Cardiac fibroblast (primary cell): ENCODE results near the gene SMAD7.

Source experiments
- DNase-seq, 2 donors: peaks; one replicate each; pipeline versions ENCODE4 v3.0.0 to v3.0.0-alpha.2; 2010; ENCODE audit warnings: low read depth in 2 of 2
- H3K4me3 ChIP-seq, 2 donors: replicated peaks in 1 of 2; 1 replicate in 1 of 2; 2 replicates in 1 of 2; pipeline ENCODE4 v1.5.1; 2011; ENCODE audit warnings: low read depth in 2 of 2, low read length in 2 of 2, mild to moderate bottlenecking in 2 of 2, moderate library complexity in 1 of 2
- CTCF ChIP-seq: IDR thresholded peaks from one replicate; pipeline ENCODE4 v1.5.1; 2011; ENCODE audit warnings: low read depth, mild to moderate bottlenecking, low read length, inconsistent platforms

Gene SMAD7

GRCh38 chr18:48896326-48896874, 54.4 kb downstream of the SMAD7 start:
- no peak for TF ChIP-seq CTCF
- no peak overlapping the region for H3K4me3 ChIP-seq

GRCh38 chr18:48894799-48895346, 55.9 kb downstream of the SMAD7 start:
- TF ChIP-seq CTCF, result no peak
- no peak for DNase-seq
- H3K4me3 ChIP-seq, result no peak overlapping the region

More at GRCh38 chr18:48896326-48896874, 54.4 kb downstream of the SMAD7 start:
- no peak for DNase-seq

- no peak overlapping the region for H3K4me3 ChIP-seq
- no peak for DNase-seq
- TF ChIP-seq CTCF, result no peak
Observed at GRCh38 chr18:48893608-48894600, 56.9 kb downstream of the SMAD7 start.

- no peak for TF ChIP-seq CTCF
- H3K4me3 ChIP-seq, result no peak overlapping the region
- no peak for DNase-seq
Observed at GRCh38 chr18:48893061-48893607, 57.6 kb downstream of the SMAD7 start.

GRCh38 chr18:48892146-48892855, 58.5 kb downstream of the SMAD7 start:
- no peak for TF ChIP-seq CTCF
- no peak overlapping the region for H3K4me3 ChIP-seq
- no peak for DNase-seq

GRCh38 chr18:48891721-48892120, 59.0 kb downstream of the SMAD7 start:
- no peak for DNase-seq
- TF ChIP-seq CTCF, result no peak
- no peak overlapping the region for H3K4me3 ChIP-seq
